NCI-H2081 (cell line): Measurements from ENCODE around the gene PRKAA2.

ENCODE experiments used
- DNase-seq, 2 experiments: peaks; one replicate each; lab custom pipeline; 2025; lab: John Stamatoyannopoulos, UW

The PRKAA2 gene

GRCh38 chr1:56713112-56713511 is 68.0 kb downstream of the PRKAA2 start:
- DNase-seq = no peak

- no peak for DNase-seq
Observed at GRCh38 chr1:56715156-56715555, 70.0 kb downstream of the PRKAA2 start.

- no peak for DNase-seq
Observed at GRCh38 chr1:56719171-56719570, 74.1 kb downstream of the PRKAA2 start.

GRCh38 chr1:56726706-56727105 is 81.6 kb downstream of the PRKAA2 start:
- DNase-seq = no peak

GRCh38 chr1:56728964-56729363 is 83.8 kb downstream of the PRKAA2 start:
- DNase-seq = no peak

- DNase-seq = no peak
Observed at GRCh38 chr1:56745231-56745630, 100.1 kb downstream of the PRKAA2 start.

- DNase-seq = peak in 1 of 2 experiments; percentile 2
Observed at GRCh38 chr1:56754708-56755479, 109.8 kb downstream of the PRKAA2 start.

- DNase-seq = no peak
Observed at GRCh38 chr1:56755911-56756310, 110.8 kb downstream of the PRKAA2 start.

GRCh38 chr1:56758135-56758534 is 113.0 kb downstream of the PRKAA2 start:
- peak; percentile 34 to 70 for DNase-seq

- DNase-seq = no peak
Observed at GRCh38 chr1:56758794-56759193, 113.7 kb downstream of the PRKAA2 start.
